ENCODE measurements around the gene COL18A1. TPM values are rescaled to one million over a fixed set of nuclear protein-coding genes. Genes with fewer than 3 reads are reported as not detected.

COL18A1 gene
- total and polyA plus RNA-seq, 9 of the 15 experiments (the other 6 are each of a cell fraction or from before 2014, with no cell fraction given) = 0.14 to 16.4 (median 2.0) TPM

DNA sequence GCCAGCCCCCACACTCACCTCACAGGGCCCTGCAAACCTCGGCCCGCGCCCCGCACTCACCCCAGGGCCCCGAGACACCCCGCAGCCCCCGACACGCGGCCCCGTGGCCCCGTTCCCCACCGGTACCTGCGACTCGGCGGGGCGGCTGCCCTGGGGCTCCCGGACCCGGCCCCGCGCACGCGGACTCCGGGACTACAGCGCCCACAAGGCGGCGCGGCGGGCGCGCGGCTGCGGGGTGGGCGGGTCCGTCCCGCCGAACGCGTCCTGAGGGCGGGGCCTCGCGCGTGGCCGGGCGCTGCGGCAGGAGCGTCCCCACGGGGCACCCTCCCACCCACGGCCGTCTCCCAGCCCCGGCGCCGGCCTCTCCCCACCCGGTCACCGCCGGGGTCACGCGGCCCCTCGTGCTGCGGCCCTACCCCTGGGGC is 137.3 kb downstream of the COL18A1 start, which contains the start of gene SLC19A1 (continued):
- TF ChIP-seq MBD2 (IDR thresholded peaks at IDR 0.05; ENCODE audit: borderline replicate concordance, low read depth) (no peak), DMBX1 (CRISPR knock-in tag; IDR thresholded peaks at IDR 0.05; ENCODE audit: borderline replicate concordance) (no peak), NR2C2 (CRISPR knock-in tag; IDR thresholded peaks at IDR 0.05) (no peak), NR2C2 (tag; IDR thresholded peaks at IDR 0.05) (peak; percentile 76), PHF20 (IDR thresholded peaks at IDR 0.05; ENCODE audit: partially characterized antibody) (no peak), KHSRP (IDR thresholded peaks at IDR 0.05) (no peak), NFE2L1 (tag; IDR thresholded peaks at IDR 0.05; ENCODE audit: borderline replicate concordance, low read depth) (no peak), BHLHE40 (IDR thresholded peaks at IDR 0.05; ENCODE audit: low read length) (0 out of 2 replicates have a peak, but pooled peaks have one; percentile 6), CREM (IDR thresholded peaks at IDR 0.05; ENCODE audit: low read depth) (peak; percentile 84), ZNF143 (CRISPR knock-in tag; IDR thresholded peaks at IDR 0.05) (peak; percentile 59), ZFX (CRISPR knock-in tag; IDR thresholded peaks at IDR 0.05) (peak; percentile 38; the same call in 1 of the 2 replicates), CREB1 (IDR thresholded peaks at IDR 0.05) (peak; percentile 52; the same call in 1 of the 2 replicates), CREB1 (CRISPR knock-in tag; IDR thresholded peaks at IDR 0.05) (no peak), LEF1 (IDR thresholded peaks at IDR 0.05) (no peak), TAF1 (IDR thresholded peaks at IDR 0.05; ENCODE audit: control insufficient read depth, extremely low read depth, insufficient read depth, low read length, severe bottlenecking) (peak; percentile 49), SIN3A (IDR thresholded peaks at IDR 0.05; ENCODE audit: borderline replicate concordance in 2 of 2, control insufficient read depth in 1 of 2, low read depth in 2 of 2, low read length in 2 of 2) (peak in 1 of 2 experiments; percentile 79; a peak in 1 of 4 replicates), MEF2D (tag; conservative IDR thresholded peaks at IDR 0.05; ENCODE audit: low read depth) (no peak), MYC (IDR thresholded peaks at IDR 0.05; ENCODE audit: low read depth, low read length) (peak; percentile 91), MYC (CRISPR knock-in tag; IDR thresholded peaks at IDR 0.05; ENCODE audit: borderline replicate concordance, low read depth) (no peak), ZNF79 (CRISPR knock-in tag; IDR thresholded peaks at IDR 0.05; ENCODE audit: low read depth) (no peak), SIN3B (IDR thresholded peaks at IDR 0.05; ENCODE audit: low read depth) (0 out of 2 replicates have a peak, but pooled peaks have one; percentile 31), ZNF830 (CRISPR knock-in tag; IDR thresholded peaks at IDR 0.05) (no peak), HMGN3 (IDR thresholded peaks at IDR 0.05; ENCODE audit: borderline replicate concordance, extremely low read depth, insufficient read length, low read depth, low read length) (peak; percentile 24)
- TF ChIP-seq, protein P1, sequence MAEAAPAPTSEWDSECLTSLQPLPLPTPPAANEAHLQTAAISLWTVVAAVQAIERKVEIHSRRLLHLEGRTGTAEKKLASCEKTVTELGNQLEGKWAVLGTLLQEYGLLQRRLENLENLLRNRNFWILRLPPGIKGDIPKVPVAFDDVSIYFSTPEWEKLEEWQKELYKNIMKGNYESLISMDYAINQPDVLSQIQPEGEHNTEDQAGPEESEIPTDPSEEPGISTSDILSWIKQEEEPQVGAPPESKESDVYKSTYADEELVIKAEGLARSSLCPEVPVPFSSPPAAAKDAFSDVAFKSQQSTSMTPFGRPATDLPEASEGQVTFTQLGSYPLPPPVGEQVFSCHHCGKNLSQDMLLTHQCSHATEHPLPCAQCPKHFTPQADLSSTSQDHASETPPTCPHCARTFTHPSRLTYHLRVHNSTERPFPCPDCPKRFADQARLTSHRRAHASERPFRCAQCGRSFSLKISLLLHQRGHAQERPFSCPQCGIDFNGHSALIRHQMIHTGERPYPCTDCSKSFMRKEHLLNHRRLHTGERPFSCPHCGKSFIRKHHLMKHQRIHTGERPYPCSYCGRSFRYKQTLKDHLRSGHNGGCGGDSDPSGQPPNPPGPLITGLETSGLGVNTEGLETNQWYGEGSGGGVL (CRISPR knock-in tag; IDR thresholded peaks at IDR 0.05) = no peak
- TF ChIP-seq, protein P2, sequence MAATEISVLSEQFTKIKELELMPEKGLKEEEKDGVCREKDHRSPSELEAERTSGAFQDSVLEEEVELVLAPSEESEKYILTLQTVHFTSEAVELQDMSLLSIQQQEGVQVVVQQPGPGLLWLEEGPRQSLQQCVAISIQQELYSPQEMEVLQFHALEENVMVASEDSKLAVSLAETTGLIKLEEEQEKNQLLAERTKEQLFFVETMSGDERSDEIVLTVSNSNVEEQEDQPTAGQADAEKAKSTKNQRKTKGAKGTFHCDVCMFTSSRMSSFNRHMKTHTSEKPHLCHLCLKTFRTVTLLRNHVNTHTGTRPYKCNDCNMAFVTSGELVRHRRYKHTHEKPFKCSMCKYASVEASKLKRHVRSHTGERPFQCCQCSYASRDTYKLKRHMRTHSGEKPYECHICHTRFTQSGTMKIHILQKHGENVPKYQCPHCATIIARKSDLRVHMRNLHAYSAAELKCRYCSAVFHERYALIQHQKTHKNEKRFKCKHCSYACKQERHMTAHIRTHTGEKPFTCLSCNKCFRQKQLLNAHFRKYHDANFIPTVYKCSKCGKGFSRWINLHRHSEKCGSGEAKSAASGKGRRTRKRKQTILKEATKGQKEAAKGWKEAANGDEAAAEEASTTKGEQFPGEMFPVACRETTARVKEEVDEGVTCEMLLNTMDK (IDR thresholded peaks at IDR 0.05; ENCODE audit: borderline replicate concordance, insufficient read depth, low read depth, low read length, poor library complexity, severe bottlenecking) = peak; percentile 94
